ENCODE measurements around the gene ZNF358. TPM values are rescaled to one million over a fixed set of nuclear protein-coding genes. Genes with fewer than 3 reads are reported as not detected.
A peak's percentile ranks its signal among the peaks of the same experiment; 100 is the strongest.
"Not testable (repeated sequence)": the region's sequence is repeated elsewhere in the genome, so short reads cannot be mapped to it uniquely, and the experiment has no call there.

The ZNF358 gene
- total RNA-seq, 1 experiment from 2014 or later: 17.7 TPM

DNA sequence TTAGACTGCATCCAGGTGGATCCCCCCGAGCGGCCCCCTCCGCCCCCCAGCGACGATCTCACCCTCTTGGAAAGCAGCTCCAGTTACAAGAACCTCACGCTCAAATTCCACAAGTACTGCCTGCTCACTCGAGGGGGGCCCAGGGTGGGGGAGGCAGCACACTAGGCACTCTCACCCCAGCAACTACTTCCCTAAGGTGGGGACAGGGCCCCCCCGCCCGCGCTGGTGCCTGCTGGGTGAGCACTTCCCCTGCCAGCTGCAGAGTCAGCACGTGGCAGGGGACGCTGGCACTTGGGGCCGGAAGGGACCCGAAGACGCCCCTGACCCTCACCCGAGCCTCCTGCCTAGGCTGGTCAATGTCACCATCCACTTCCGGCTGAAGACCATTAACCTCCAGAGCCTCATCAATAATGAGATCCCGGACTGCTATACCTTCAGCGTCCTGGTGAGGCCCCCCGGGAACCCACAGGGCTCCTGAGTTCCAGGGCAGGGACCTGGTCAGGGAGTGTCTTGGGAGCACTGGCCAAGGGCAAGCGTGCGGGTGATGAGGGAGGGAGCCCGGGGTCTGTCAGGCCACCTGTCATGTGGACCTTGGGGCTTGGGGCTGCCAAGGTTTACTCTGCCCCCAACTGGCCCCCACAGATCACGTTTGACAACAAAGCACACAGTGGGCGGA lies 11.8 kb downstream of the ZNF358 start:
- in situ Hi-C loops (cut with HindIII; ENCODE audit: low pct_unique_long_range_greater_than_20kb, low sequenced_read_pairs): no loop called here
- no peak for DNase-seq (ENCODE audit: low read depth, low spot score)

DNA sequence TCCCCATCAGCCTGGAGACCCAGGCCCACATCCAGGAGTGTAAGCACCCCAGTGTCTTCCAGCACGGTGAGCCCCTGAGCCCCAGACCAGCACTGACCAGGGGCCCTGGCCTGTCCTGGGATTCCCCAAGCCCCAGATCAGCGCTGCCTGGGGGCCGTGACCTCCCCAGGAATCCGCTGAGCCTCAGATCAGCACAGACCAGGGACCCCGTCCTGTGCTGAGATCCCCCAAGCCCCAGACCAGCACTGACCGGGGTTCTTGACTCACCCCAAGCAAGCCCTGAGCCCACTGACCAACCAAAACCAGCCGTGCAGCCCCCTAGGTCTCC lies 12.3 kb downstream of the ZNF358 start:
- DNase-seq (ENCODE audit: low read depth, low spot score): no peak
- in situ Hi-C loops (cut with HindIII; ENCODE audit: low pct_unique_long_range_greater_than_20kb, low sequenced_read_pairs): no loop called here

DNA sequence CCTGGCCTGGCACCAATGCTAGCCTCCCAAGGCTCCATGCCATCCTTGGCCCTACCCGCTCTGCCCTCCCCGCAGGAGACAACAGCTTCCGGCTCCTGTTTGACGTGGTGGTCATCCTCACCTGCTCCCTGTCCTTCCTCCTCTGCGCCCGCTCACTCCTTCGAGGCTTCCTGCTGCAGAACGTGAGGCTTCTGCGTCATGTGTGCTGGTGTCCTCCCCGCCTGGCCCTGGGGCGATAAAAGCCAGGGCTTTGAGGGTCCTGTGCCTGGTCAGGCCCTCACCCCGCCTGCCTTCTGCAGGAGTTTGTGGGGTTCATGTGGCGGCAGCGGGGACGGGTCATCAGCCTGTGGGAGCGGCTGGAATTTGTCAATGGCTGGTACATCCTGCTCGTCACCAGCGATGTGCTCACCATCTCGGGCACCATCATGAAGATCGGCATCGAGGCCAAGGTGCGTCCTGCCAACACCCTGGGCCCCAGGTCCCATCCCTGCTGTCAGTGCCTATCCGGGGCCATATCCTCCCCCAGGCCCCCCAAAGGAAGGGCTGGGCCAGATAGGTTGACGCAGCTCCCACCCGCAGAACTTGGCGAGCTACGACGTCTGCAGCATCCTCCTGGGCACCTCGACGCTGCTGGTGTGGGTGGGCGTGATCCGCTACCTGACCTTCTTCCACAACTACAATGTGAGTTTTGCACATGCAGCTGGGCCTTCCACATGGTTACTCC lies 12.8 kb downstream of the ZNF358 start:
- no peak for DNase-seq (ENCODE audit: low read depth, low spot score)
- in situ Hi-C loops (cut with HindIII; ENCODE audit: low pct_unique_long_range_greater_than_20kb, low sequenced_read_pairs): no loop called here

DNA sequence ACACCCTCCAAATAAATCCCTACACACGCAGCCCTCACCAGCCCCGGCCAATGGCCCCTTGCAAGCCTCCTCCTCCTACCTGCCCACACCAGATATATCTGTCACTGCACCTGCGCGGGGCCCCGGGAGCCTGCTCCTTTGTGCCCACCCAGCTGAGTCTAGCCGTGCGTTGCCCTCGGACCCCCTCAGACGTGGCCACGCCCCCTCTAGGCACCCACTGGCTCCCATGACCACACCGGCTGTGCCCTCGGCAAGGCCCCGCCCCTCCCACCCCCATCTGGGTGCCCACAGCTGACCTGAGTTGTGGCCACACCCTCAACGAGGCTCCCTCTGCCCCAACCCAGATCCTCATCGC lies 13.3 kb downstream of the ZNF358 start:
- DNase-seq (ENCODE audit: low read depth, low spot score): no peak
- in situ Hi-C loops (cut with HindIII; ENCODE audit: low pct_unique_long_range_greater_than_20kb, low sequenced_read_pairs): no loop called here

DNA sequence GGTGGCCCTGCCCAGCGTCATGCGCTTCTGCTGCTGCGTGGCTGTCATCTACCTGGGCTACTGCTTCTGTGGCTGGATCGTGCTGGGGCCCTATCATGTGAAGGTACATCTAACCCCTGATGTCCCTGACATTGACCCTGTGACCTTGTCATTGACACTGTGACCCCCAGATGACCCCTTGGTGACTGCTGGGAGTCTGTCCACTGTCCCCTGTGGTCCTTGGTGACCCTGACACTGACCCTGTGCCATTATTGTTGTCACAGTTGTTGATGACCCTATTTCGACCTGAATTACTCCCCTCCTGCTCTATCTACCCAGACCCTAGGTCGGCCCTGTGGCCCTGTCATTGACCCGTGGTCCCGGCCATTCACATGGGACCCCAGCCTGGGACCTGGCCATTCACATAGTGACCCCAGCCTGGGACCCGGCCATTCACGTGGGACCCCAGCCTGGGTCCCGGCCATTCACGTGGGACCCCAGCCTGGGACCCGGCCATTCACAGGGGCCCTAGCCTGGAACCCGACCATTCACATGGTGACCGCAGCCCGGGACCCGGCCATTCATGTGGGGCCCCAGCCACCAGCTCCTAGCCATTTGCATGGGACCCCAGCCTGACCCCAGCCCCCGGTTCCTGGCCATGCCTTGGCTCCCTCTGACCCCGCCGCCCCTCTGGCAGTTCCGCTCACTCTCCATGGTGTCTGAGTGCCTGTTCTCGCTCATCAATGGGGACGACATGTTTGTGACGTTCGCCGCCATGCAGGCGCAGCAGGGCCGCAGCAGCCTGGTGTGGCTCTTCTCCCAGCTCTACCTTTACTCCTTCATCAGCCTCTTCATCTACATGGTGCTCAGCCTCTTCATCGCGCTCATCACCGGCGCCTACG lies 13.9 kb downstream of the ZNF358 start:
- in situ Hi-C loops (cut with HindIII; ENCODE audit: low pct_unique_long_range_greater_than_20kb, low sequenced_read_pairs): no loop called here
- DNase-seq (ENCODE audit: low read depth, low spot score): no peak

DNA sequence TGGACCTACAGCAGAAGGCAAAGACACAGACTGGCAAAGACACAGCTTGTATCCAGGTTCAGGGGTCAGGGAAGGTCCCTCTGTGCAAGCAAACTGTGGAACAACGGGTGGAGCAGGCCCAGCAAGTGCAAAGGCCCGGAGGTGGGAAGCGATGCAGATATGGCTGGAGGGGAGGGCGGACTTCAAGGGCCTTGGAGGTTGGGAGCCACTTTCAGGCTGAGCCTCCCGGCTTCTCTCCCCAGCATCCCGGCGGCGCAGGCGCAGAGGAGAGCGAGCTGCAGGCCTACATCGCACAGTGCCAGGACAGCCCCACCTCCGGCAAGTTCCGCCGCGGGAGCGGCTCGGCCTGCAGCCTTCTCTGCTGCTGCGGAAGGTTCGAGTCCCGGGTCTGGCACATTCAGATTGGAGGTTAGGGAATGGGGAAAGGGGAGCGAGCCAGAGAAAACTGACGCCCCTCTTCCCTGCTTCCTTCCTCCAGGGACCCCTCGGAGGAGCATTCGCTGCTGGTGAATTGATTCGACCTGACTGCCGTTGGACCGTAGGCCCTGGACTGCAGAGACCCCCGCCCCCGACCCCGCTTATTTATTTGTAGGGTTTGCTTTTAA lies 17.5 kb downstream of the ZNF358 start:
- no peak for DNase-seq (ENCODE audit: low read depth, low spot score)
- in situ Hi-C loops (cut with HindIII; ENCODE audit: low pct_unique_long_range_greater_than_20kb, low sequenced_read_pairs): no loop called here

DNA sequence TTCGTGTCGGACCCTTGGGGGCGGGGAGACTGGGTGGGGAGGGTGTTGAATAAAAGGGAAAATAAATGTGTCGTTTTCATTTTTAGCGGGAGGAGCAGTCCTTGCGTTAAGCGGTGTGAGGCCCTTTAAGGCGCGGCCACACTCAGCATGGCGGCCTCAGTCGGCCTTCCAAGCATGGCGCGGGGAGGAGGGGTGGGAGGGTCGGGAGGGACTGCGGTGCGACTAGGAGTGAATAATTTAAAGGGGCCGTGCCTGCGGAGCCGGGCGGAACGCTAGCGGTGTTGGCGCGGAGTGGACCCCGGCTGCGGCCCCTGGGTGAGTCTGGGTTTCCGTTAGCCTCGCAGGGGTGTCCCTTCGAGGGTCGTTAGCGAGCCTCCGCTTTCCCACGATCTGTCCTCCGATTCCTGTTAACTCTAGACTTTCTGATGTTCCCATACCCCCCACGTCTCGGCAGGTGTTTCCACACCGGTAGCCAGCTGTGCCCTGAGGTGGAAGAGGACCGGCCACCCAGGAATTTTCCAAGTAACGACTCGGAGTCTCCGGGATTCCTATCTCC lies 18.1 kb downstream of the ZNF358 start:
- peak; percentile 81 for DNase-seq (ENCODE audit: low read depth, low spot score)
- in situ Hi-C loops (cut with HindIII; ENCODE audit: low pct_unique_long_range_greater_than_20kb, low sequenced_read_pairs): no loop called here

DNA sequence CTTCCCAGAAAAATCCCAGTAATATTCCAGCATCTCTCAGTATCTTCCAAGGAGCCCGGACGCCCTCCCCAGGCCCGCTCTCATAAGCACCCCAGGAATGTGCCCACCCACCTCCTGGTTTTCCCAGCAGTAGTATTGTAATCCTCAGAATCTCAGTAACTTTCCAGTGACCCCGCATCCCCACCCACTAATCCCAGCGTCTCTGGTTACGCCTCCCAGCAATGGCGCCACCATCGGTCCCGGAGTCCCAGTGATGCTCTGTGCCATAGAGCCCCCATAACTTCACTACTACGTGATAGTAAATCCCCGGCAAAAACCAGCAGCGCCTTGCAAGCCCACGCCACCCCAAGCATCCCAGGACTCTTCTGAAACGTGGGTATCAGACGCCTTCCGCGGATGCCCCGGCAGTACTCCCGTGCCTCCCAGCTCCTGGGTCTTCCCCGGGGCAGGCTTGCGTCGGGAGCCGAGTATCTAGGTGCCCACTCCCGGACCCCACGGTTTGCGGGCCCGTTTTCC lies 18.7 kb downstream of the ZNF358 start:
- in situ Hi-C loops (cut with HindIII; ENCODE audit: low pct_unique_long_range_greater_than_20kb, low sequenced_read_pairs): no loop called here

DNA sequence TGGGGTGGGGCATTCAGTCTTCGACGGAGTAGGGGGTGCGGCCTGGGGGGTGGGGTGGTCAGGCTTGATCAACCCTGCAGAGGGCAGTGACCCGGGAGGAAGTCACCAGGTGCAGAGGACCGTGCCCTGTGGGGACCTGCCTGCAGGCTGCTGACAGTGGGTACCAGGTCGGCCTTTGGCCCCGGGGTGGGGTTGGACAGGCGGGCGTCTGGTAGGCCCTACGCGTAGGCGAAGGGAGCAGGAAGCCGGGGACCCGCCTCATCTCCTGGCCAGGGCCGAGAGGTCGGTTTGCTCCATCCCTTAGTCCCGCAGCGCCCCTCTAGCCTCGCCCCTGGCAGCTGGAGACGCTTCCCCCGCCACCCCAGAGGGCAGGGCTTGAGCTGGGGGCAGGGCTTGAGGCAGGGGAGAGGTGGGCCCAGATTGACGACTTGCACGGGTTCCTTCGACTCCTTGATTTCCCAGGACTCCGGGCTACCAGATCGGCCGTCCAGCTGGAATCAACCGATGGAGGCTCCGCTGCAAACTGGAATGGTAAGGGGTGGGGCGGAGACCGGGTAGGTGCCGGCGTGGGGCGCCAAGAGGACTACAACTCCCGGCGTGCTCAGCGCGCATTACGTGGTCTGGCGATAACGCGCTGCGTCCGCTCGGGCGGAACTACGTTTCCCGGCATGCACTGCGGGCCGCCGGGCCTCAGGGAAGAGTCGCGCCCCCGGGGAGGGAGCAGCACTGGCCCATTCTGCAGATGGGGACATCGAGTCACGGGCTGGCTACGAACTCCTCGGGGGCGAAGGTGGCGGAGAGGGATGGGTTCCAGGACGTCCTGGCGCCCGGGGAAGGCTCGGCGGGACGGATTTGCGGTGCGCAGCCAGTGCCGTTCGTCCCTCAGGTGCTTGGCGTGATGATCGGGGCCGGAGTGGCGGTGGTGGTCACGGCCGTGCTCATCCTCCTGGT lies 19.4 kb downstream of the ZNF358 start, which contains the start of gene PNPLA6:
Gene PNPLA6, plus strand, starts transcription at position 671 of the 951 bp plus-strand sequence. Its CDS starts 72 bp downstream, at position 743.
- peak; percentile 86 for DNase-seq (ENCODE audit: low read depth, low spot score)
- in situ Hi-C loops (cut with HindIII; ENCODE audit: low pct_unique_long_range_greater_than_20kb, low sequenced_read_pairs): no loop called here

More for the DNA sequence above, 18.7 kb downstream of the ZNF358 start:
- no peak for DNase-seq (ENCODE audit: low read depth, low spot score)

DNA sequence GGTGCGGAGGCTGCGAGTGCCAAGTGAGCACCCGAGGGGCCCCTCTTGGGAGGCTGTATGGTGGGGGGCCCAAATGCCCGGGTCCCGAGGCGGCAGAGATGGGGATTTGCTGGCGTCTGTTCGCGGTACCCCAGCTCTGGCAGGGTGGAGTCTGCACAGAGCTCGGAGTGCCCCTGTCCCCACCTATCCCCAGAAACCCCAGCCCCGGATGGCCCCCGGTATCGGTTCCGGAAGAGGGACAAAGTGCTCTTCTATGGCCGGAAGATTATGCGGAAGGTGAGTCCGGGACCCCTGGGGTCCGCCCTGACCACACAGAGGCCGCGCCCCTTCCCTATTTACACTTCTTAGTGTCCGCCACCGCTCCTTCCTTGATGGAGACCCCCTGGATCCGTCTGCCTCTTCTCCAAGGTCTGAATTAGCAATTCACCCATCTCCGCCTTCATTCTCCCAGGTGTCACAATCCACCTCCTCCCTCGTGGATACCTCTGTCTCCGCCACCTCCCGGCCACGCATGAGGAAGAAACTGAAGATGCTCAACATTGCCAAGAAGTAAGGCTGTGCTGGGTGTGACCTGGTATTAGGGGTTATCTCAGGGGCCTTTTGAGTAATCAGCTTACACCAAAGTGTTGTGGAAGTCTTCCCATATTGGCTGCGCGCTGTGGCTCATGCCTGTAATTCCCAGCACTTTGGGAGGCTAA lies 20.2 kb downstream of the ZNF358 start:
- no peak for DNase-seq (ENCODE audit: low read depth, low spot score)
- in situ Hi-C loops (cut with HindIII; ENCODE audit: low pct_unique_long_range_greater_than_20kb, low sequenced_read_pairs): no loop called here

DNA sequence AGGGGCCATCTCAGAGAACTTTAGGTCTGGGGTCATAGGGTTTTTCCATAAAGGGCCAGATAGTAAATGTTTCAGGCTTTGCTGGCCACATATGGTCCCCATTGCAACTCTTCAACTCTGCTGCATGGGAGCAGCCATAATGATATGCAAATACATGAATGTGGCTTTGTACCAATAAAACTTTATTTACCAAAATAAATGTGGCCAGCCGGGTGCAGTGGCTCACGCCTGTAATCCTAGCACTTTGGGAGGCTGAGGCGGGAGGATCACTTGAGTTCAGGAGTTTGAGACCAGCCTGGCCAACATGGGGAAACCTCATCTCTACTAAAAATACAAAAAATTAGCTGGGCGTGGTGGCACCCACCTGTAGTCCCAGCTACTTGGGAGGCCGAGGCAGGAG lies 23.1 kb downstream of the ZNF358 start:
- in situ Hi-C loops (cut with HindIII; ENCODE audit: low pct_unique_long_range_greater_than_20kb, low sequenced_read_pairs); DNase-seq (ENCODE audit: low read depth, low spot score): not testable (repeated sequence)

DNA sequence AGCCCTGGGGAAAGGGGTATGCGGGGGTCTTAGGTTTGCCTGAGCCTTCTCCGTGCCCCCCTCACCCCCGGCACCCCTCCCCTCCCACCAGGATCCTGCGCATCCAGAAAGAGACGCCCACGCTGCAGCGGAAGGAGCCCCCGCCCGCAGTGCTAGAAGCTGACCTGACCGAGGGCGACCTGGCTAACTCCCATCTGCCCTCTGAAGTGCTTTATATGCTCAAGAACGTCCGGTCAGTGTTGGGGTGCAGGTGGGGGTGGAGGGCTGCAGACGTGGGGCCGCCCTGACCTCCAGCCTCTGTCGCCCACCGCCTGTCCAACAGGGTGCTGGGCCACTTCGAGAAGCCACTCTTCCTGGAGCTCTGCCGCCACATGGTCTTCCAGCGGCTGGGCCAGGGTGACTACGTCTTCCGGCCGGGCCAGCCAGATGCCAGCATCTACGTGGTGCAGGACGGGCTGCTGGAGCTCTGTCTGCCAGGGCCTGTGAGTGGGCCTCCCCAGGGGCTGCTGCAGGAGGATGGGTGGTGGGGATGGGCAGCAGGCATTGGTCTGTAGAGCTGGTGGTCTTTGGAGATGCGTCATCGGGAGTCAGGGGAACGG lies 24.0 kb downstream of the ZNF358 start:
- in situ Hi-C loops (cut with HindIII; ENCODE audit: low pct_unique_long_range_greater_than_20kb, low sequenced_read_pairs): no loop called here
- no peak for DNase-seq (ENCODE audit: low read depth, low spot score)

DNA sequence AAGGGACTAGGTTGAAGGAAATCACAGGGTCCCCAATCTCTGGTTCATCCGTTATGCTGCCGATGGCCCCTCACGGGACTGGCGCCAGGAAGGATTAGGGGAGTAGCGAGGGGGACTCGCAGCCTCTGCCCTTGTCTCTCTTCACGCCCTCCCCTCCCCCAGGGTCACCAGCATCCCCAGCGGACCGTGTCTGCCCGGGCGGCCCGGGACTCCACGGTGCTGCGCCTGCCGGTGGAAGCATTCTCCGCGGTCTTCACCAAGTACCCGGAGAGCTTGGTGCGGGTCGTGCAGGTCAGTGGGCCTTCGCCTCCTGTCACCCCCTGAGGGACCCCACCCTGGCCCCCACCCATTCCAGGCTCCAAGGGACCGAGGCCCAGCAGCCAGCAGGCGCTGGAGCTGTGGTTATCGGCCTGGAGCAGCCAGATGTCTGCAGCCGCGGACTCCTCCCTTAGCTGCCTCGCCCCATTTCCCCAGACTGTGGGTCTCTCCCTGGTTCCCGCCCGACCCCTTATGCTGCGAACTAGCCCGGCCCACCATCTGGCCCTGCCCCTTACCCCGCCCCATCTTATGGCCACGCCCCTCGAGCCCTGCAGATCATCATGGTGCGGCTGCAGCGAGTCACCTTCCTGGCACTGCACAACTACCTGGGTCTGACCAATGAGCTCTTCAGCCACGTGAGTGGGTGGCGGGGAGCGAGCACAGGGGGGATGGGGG lies 25.0 kb downstream of the ZNF358 start:
- DNase-seq (ENCODE audit: low read depth, low spot score): no peak
- in situ Hi-C loops (cut with HindIII; ENCODE audit: low pct_unique_long_range_greater_than_20kb, low sequenced_read_pairs): no loop called here

DNA sequence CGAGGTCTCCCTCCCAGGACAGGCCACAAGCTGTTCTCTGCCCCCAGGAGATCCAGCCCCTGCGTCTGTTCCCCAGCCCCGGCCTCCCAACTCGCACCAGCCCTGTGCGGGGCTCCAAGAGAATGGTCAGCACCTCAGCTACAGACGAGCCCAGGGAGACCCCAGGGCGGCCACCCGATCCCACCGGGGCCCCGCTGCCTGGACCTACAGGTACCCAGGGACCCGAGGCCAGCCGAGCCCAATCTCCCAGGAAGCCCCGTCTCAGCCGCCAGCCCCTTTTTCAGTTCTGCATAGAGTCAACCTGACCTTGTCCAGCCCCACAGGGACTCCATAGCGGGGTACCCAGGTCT lies 25.5 kb downstream of the ZNF358 start:
- DNase-seq (ENCODE audit: low read depth, low spot score): no peak
- in situ Hi-C loops (cut with HindIII; ENCODE audit: low pct_unique_long_range_greater_than_20kb, low sequenced_read_pairs): no loop called here

DNA sequence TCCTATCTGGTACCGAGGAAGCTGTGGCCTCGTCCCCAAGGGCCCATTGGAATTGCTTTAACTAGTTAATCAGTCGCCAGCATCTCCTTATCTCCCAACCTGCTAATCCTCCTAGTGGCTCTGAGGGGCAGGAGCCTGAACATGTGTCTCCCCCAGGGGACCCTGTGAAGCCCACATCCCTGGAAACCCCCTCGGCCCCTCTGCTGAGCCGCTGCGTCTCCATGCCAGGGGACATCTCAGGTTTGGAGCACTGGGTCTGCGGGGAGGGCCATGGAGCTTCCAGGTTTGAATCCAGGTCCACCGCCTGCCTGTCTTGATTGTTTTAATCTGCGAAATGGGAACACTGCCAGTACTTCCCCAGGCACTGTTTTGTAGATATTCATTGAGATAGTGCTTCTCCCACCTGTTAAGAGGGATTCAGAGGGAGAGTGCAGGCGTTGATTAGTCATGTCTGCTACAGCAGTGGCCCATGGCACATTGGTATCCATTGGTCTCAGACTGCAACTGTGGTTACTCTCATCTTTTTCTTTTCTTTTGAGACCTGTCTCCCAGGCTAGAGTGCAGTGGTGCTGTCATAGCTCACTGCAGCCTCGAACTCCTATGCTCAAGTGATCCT lies 26.0 kb downstream of the ZNF358 start:
- no peak for DNase-seq (ENCODE audit: low read depth, low spot score)
- in situ Hi-C loops (cut with HindIII; ENCODE audit: low pct_unique_long_range_greater_than_20kb, low sequenced_read_pairs): no loop called here

All from SK-MEL-5 (cell line).